Embryonic facial prominence (tissue), 1 donor: ENCODE data around the gene MIA2.
A peak's percentile ranks its signal among the peaks of the same experiment; 100 is the strongest.
"Not testable (repeated sequence)": the region's sequence is repeated elsewhere in the genome, so short reads cannot be mapped to it uniquely, and the experiment has no call there.

ENCODE experiments used
- DNase-seq: peaks from one replicate; pipeline ENCODE4 v3.0.0-alpha.2; 2016; ENCODE audit errors: extremely low spot score

The MIA2 gene

DNA sequence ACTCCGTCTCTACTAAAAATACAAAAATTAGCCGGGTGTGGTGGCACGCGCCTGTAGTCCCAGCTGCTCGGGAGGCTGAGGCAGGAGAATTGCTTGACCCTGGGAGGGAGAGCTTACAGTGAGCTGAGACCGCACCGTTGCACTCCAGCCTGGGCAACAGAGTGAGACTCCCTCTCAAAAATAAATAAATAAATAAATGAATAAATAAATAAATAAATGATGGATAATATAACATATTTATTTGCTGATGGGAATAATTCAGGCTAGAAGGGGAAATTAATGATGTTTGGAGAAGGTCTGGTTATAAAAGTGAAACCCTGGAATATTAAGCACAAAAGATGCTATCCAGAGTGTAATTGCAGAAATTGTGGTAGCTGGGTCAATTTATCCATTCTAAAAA, 107.4 kb downstream of the MIA2 start:
- not testable (repeated sequence) for DNase-seq

- DNase-seq: no peak
These were observed 109.1 kb downstream of the MIA2 start for GRCh38 chr14:39342768-39343167.

DNA sequence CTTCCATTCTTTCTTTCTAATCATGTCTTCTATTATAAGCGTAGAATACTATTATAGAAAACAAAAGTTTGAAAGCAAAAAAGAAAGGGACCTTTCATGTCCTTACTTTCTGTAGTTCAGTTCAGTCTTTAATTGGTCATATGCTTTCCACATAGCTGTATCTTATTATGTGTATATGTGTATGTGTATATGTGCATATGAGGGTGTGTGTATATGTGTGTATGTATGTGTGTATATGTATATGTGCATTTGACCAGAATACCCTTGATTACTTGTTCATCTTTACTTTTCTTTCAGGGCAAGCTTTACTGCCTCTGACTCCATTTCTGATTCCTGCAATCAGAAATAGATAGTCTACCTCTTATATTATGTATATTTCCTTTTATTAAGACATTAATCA, 109.9 kb downstream of the MIA2 start:
- DNase-seq: no peak

GRCh38 chr14:39350866-39351265, 117.2 kb downstream of the MIA2 start:
- DNase-seq: no peak

GRCh38 chr14:39351708-39352107, 118.0 kb downstream of the MIA2 start:
- DNase-seq: no peak

- DNase-seq: not testable (repeated sequence)
These were observed 125.4 kb downstream of the MIA2 start for GRCh38 chr14:39359069-39359468.

DNA sequence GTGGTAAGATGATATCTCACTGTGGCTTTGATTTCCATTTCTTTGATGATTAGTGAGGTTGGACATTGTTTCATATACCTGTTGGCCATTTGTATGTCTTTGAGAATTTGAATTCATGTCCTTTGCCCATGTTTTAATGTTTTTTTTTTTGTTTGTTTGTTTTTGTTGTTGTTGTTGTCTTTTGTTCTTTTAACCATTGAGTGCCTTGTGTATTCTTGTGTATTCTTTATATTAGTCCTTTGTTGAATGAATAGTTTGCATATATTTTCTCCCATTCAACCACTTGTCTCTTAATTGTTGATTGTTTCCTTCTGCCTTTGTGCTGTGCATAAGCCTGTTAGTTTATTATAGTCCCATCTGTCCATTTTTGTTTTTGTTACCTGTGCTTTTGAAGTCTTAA, 126.6 kb downstream of the MIA2 start:
- no peak for DNase-seq

- not testable (repeated sequence) for DNase-seq
These were observed 127.8 kb downstream of the MIA2 start for GRCh38 chr14:39361556-39361955.

- DNase-seq: no peak
These were observed 130.8 kb downstream of the MIA2 start for GRCh38 chr14:39364509-39364908.

- no peak for DNase-seq
These were observed 131.6 kb downstream of the MIA2 start for GRCh38 chr14:39365354-39365753.

- no peak for DNase-seq
These were observed 133.0 kb downstream of the MIA2 start for GRCh38 chr14:39366460-39367386.

DNA sequence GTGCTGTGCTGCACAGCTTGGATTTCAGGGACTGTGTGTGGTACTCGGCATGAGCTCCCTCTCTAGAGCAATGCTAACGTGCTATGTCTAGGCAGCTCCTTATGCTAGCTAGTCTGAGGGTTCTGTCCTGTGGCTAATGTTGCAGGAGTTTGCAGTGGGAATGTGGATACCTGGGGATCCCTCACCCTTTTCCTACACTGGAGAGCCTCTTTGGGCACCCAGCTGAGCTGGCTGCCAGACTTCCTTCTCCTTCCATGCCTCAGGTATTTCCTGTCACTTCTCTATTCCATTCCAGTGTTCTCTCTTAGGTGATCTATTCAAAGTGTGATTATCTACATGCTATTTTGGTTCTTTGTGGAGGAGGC, 133.7 kb downstream of the MIA2 start:
- DNase-seq: no peak

DNA sequence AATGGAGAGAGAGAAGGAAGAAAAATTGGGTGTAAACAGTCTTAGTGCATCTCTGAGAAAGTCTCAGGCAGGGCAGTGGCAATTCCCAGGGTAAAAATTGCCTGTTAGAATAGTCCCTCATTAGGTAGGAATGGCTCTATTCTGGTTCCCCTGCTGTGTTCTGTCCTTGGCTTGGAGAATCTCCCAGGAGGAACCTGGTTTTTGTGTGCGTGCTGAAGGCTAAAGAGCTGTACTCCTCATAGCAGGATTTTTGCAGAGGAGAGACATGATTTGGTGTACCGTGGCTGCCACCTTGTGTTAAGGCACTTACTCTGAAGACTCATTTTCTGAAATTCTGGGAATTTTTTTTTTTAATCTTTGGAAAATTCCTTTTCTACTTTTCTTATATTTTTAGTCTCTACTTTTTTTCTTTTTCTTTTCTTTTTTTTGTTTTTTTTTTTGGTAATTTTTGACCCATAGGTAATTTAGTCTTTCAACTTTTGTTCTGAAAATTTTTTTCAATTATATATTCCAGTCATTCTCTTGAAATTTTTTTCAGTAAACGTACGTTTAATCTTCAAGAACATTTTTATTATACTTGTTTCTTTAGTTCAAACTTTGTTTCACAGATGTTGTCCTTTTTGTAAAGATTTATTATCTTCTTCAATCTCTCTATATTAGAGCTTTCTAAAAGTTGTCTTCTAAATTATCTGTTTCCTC, 134.7 kb downstream of the MIA2 start:
- peak; percentile 38 for DNase-seq

- no peak for DNase-seq
These were observed 135.3 kb downstream of the MIA2 start for GRCh38 chr14:39369029-39369428.

DNA sequence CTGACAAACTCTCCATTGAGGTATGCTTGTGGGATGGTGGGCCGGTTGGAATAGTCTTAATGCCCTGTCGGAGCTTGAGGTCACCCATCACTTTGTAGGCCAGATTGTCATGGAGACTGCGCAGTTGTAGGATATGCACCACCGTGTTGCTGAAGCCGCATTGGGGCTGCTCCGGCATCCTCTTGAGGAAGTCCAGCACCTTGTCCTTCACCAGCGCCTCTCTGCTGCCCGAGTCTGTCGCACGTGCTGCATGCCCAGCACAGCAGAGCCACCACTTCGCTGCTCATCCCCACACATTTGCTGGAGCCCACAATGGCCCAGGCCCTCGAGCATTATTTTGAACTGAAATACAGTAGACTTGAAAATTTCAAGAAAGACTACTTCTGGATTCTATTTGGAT, 136.7 kb downstream of the MIA2 start:
- DNase-seq: no peak

DNA sequence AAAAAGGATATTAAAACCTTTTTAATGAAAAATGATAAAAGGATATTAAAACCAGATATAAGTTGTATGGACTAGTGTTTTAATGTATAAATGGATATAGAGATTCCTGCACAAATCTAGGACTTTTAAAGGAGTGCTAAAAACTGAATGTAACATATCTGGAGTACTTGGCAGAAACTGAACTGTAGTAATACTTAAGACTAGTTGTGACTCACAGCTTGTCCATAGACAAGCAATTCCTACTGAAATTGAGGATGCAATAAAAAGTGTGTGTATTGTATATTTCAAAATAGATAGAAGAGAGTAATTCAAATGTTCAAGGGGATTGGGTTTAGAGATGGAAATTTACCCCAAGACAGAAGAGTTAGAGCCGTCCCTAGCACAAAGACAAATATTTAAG, 138.9 kb downstream of the MIA2 start:
- no peak for DNase-seq

DNA sequence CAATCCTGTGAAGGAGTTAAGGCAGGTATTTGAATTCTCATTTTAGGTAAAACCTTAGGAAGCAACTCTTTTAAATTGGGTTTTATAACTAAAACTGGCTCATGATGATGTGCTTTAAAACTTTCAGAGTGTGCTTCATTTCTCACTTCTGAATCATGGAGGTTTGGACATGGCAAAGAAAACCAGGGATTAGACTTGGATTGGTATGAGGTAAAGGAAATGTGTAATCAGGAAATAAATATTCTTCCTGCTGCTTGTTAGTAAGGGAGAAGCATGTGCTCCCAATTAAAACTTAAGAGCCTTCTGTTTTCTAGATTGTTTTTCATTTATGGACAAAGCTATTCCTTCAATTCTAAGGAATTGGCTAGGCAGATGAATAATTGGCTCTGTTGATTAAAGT, 141.1 kb downstream of the MIA2 start:
- no peak for DNase-seq

DNA sequence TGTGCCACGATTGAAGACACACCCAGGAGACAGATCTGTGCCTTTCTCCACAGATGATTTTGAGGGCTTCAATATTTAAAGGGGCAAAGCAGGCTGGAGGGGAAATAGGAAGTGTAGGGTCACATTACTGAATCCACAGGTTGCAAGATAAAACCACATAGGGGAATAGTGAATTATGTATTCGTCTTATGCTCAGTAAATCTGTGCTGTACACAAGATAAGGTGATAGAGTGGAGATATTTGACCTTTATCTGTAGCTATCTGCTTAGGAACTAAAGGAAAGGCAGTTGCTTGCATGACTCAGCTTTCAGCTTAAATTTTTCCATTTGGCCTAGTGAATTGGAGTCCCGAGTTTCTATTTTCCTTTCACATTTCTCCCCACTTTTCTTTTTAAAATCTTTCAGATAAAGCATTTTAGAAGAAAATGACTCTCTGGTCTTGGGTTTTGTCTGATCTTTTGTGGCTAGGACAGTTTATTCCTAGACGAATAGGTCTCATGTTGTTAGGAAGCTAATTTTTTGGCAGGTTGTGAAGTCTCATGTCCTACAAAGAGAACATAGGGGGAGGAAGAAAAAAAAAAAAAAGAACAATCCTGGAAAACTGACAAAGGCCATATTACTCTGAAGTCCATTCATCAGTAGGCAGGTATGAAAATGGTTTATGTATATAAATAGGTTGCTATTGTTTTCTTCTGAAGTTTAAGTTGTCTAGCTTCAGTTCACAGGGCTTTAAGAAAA, 143.1 kb downstream of the MIA2 start:
- DNase-seq: no peak

DNA sequence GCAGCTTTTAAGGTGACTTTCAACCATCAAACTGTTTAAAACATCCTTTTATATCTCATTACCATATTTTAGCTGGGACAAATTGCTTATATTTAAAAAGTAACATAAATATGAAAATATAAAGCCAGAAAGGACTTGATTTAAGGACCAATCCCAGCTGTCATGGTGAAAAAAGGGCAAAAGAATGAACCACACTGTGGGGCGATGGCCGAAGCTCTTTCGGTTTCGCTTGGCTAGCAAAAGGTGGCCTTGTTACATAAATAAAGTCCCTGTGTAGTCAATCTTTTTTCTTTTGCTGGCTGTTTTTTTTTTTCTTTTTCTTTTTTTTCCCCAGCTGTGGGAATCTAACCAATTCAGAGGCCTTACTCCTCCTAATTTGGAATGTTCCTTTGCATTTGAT, 147.7 kb downstream of the MIA2 start:
- no peak for DNase-seq

DNA sequence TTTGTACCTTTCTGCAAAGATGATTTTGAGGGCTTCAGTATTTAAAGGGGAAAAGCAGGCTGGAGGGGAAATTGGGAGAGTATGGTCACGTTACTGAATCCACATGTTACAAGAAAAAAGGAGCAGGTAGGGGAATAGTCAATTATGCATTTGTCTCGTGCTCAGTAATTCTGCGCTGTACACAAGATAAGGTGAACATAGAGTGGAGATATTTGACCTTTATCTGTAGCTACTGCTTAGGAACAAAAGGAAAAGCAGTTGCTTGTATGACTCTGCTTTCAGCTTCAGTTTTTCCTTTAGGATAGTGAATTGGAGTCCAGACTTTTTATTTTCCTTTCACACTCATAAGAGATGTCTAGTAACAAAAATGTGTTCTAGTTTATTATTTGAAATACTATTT, 148.7 kb downstream of the MIA2 start:
- DNase-seq: no peak

- no peak for DNase-seq
These were observed 149.4 kb downstream of the MIA2 start for GRCh38 chr14:39383026-39383660.

GRCh38 chr14:39383741-39384140, 150.0 kb downstream of the MIA2 start:
- no peak for DNase-seq
